HCT116 (cell line): ENCODE data around the gene SETD1B.

Experiments
- CBX3 ChIP-seq: IDR thresholded peaks from 2 replicates; pipeline ENCODE4 v1.6.1; 2012; ENCODE audit warnings: low read depth
- CEBPB ChIP-seq: IDR thresholded peaks from 2 replicates; pipeline ENCODE4 v1.6.1; 2012; ENCODE audit warnings: low read depth
- CTCF ChIP-seq, 3 experiments: fragments of 200-600 bp in 1 of 3; sonication (generic) in 1 of 3; IDR thresholded peaks in 2 of 3; conservative IDR thresholded peaks in 1 of 3; 2 replicates each; pipeline ENCODE4 v1.5.1; 2012 to 2017; ENCODE audit warnings: low read depth in 2 of 3, low read length in 2 of 3, antibody characterized with exemption in 1 of 3, borderline replicate concordance in 1 of 3, control low read depth in 1 of 3, mild to moderate bottlenecking in 1 of 3, mixed read lengths in 1 of 3, mixed run types in 1 of 3, moderate library complexity in 1 of 3; ENCODE audit not compliant: insufficient read depth in 1 of 3
- EGR1 ChIP-seq: IDR thresholded peaks from 2 replicates; pipeline ENCODE4 v1.6.1; 2012; ENCODE audit warnings: low read depth
- EZH2 ChIP-seq: fragments of 200-600 bp; sonication (generic); IDR thresholded peaks from 2 replicates; pipeline ENCODE4 v1.6.1; 2017; ENCODE audit warnings: antibody characterized with exemption, mixed run types
- EZH2phosphoT487 ChIP-seq: fragments of 200-600 bp; IDR thresholded peaks from 2 replicates; pipeline ENCODE4 v1.6.1; 2018; ENCODE audit warnings: antibody characterized with exemption, borderline replicate concordance
- MAX ChIP-seq: IDR thresholded peaks from 2 replicates; pipeline ENCODE4 v1.6.1; 2012
- POLR2A ChIP-seq: IDR thresholded peaks from 2 replicates; pipeline ENCODE4 v1.7.0; 2011; ENCODE audit warnings: borderline replicate concordance; ENCODE audit not compliant: insufficient read depth, insufficient read length; ENCODE audit errors: extremely low read depth
- POLR2AphosphoS5 ChIP-seq: IDR thresholded peaks from 2 replicates; pipeline ENCODE4 v1.6.1; 2011; ENCODE audit warnings: mild to moderate bottlenecking, low read depth, low read length, moderate library complexity
- TCF7L2 ChIP-seq: IDR thresholded peaks from 2 replicates; pipeline ENCODE4 v1.7.0; 2011; ENCODE audit warnings: borderline replicate concordance, inconsistent platforms; ENCODE audit not compliant: insufficient read depth, insufficient read length; ENCODE audit errors: extremely low read depth
- YY1 ChIP-seq: IDR thresholded peaks from 2 replicates; pipeline ENCODE4 v1.6.1; 2011; ENCODE audit warnings: low read length, low read depth, moderate library complexity, mild to moderate bottlenecking; ENCODE audit not compliant: insufficient replicate concordance; ENCODE audit errors: extremely low read depth
- ZFX ChIP-seq: fragments of 450-650 bp; IDR thresholded peaks from 2 replicates; pipeline ENCODE4 v1.6.1; 2017
- ZNF274 ChIP-seq: fragments of 200-500 bp; sonication (Bioruptor generic); IDR thresholded peaks from 2 replicates; pipeline ENCODE4 v1.6.1; 2014; ENCODE audit warnings: mild to moderate bottlenecking, low read depth, low read length, inconsistent platforms
- TF ChIP-seq, protein P1 (sequence below): IDR thresholded peaks from 2 replicates; pipeline ENCODE4 v1.6.1; 2011; ENCODE audit warnings: mild to moderate bottlenecking, low read length, moderate library complexity; ENCODE audit not compliant: insufficient replicate concordance; ENCODE audit errors: extremely low read depth

- TF ChIP-seq CTCF (IDR thresholded peaks at IDR 0.05 in 2 of 3, conservative IDR thresholded peaks at IDR 0.05 in 1 of 3; ENCODE audit: borderline replicate concordance in 1 of 3, insufficient read depth in 1 of 3, low read depth in 2 of 3, low read length in 2 of 3) (no peak), POLR2AphosphoS5 (no peak), POLR2A (no peak), EZH2phosphoT487 (no peak), MAX (no peak), TCF7L2 (no peak), CBX3 (no peak), ZNF274 (no peak), EGR1 (no peak), CEBPB (no peak), ZFX (no peak), EZH2 (no peak), YY1 (no peak)
- TF ChIP-seq, protein P1, sequence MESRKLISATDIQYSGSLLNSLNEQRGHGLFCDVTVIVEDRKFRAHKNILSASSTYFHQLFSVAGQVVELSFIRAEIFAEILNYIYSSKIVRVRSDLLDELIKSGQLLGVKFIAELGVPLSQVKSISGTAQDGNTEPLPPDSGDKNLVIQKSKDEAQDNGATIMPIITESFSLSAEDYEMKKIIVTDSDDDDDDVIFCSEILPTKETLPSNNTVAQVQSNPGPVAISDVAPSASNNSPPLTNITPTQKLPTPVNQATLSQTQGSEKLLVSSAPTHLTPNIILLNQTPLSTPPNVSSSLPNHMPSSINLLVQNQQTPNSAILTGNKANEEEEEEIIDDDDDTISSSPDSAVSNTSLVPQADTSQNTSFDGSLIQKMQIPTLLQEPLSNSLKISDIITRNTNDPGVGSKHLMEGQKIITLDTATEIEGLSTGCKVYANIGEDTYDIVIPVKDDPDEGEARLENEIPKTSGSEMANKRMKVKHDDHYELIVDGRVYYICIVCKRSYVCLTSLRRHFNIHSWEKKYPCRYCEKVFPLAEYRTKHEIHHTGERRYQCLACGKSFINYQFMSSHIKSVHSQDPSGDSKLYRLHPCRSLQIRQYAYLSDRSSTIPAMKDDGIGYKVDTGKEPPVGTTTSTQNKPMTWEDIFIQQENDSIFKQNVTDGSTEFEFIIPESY, result no peak
Observed at GRCh38 chr12:121826318-121827150, 22.7 kb downstream of the SETD1B start.
